ENCODE results near the gene ECT2. TPM values are rescaled to one million over a fixed set of nuclear protein-coding genes. Genes with fewer than 3 reads are reported as not detected.
A peak's percentile ranks its signal among the peaks of the same experiment; 100 is the strongest.
"Not testable (repeated sequence)": the region's sequence is repeated elsewhere in the genome, so short reads cannot be mapped to it uniquely, and the experiment has no call there.

The ECT2 gene
- total RNA-seq: 31.5 TPM

DNA sequence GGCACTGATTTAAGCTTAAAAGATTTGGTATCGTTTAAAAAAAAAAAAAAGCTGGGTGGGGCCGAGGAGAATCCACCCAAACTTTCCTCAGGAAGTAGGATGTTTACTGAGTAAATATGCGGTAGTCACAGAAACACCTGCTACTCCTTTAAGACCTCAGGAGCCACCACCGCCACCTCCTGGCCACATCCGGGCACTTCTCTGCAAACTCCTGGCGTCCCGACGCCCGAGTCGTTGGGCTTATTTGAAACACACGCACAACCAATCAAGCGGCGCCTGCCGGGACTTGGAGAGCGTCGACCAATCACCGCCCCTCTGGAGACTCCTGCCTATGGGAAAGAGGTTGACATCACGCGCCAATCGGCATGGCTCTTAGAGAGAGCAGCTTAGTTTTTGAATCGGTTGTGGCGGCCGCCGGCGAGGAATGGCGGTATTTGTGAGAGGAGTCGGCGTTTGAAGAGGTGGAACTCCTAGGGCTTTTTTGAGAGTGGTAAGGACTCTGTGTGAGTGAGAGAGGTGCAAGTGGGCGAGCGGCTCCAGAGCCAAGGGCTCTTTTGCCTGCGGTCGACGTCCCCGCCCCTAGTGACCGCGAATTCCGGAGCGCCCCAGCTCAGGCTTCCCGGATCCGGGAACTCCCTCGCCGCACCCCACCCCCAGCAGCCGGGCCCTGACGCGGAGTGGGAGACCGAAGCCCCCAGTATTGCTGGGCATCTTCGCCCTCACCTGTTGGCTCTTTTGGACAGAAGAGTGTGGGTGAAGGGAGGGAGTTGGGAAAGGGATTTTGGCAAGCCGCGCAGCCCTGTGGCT is at the start of gene ECT2:
Gene ECT2, plus strand, starts transcription at position 359 of the 807 bp plus-strand sequence. CDS start 3,805 bp downstream, outside the sequence.
- DNase-seq: peak; percentile 100

GRCh38 chr3:172700936-172701455 is 49.5 kb upstream of the ECT2 start:
- DNase-seq: no peak

- no peak for DNase-seq
Observed at GRCh38 chr3:172701751-172702150, 48.8 kb upstream of the ECT2 start.

DNA sequence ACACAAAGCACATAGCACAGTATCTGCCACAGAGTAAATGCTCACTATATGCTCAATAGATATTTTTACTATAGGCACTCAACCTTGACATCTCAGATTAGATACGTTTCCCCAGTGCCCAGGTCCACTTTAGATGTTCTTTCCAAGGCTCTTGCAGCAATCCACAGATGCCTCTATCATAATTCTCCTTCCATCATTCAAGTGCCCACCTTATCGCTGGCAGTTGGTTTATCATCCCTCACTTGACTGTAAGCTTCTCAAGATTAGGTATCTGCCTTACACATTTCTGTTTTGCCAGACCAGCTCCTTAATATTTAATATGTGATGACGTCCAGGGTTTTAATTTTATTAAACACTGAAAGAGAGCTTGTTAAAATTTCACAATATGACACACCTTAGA is 48.3 kb upstream of the ECT2 start:
- DNase-seq: no peak

DNA sequence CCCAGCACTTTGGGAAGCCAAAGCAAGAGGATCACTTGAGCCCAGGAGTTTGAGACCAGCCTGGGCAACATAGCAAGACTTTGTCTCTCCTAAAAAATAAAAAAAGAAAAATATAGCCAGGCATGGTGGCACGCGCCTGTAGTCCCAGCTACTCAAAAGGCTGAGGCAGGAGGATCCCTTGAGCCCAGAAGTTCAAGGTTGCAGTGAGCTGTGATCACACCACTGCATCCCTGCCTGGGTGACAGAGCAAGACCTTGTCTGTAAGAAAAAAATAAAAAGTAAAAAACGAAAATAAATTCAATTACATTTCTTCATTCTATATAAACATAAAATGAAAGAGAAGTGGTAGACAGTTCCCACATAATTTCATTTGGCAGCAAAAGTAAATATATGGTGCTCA is 47.8 kb upstream of the ECT2 start:
- not testable (repeated sequence) for DNase-seq

GRCh38 chr3:172704001-172704400 is 46.5 kb upstream of the ECT2 start:
- DNase-seq: no peak

DNA sequence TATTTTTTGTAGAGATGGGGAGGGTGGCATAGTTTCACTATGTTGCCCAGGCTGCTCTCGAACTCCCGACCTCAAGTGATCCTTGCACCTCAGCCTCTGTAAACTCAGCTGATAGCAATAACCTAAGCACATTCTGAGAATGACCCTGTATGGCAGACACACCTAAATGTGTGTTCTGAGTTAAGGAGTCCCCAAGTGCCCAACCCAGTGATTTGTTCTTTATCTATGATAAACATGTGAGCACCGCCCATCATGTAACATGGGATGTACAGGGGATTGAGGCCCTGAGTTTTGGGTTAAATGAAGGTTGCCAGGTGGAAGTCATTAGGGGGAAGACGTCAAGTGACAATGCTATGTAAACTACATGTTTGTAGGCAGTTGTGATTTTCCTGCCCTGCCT is 45.4 kb upstream of the ECT2 start:
- no peak for DNase-seq

DNA sequence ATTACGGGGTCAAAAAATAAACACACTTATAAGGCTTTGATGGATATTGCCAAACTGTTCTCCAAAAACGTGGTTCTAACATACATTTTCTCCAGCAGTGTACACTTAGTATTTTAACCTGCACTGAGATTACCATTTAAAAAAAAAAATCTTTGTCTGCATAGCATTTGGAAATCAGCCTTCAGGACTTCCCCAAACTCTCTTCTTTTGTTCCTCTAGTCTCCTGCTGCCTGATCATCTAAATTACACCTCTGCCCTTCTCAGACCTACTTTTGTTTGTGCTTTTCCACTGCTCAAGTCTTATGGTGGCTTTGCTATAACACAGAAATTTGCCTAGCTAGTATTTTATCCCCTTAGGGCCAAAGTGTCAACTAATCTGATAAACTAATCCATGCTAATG is 43.5 kb upstream of the ECT2 start:
- DNase-seq: no peak

DNA sequence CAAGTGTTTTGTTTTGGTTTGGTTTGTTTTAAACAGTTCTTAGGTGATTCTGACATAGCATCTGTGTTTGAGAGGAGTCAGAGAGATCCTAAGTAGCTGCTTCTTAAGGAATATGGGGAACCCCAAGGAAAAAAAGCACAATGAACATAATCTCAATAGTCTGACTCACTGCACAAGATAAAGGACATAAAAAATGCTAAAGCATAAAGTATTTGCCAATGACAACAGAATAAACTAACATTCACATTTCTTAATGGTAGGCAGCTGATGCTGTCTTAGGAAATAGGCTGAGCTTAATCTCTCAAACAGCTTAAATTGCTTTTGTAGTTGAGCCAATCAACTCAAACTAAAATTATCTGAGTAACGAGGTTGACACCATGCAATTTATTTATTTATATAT is 42.6 kb upstream of the ECT2 start:
- DNase-seq: no peak

- DNase-seq: no peak
Observed at GRCh38 chr3:172708921-172709773, 41.4 kb upstream of the ECT2 start.

- DNase-seq: peak; percentile 41
Observed at GRCh38 chr3:172709774-172710663, 40.5 kb upstream of the ECT2 start.

DNA sequence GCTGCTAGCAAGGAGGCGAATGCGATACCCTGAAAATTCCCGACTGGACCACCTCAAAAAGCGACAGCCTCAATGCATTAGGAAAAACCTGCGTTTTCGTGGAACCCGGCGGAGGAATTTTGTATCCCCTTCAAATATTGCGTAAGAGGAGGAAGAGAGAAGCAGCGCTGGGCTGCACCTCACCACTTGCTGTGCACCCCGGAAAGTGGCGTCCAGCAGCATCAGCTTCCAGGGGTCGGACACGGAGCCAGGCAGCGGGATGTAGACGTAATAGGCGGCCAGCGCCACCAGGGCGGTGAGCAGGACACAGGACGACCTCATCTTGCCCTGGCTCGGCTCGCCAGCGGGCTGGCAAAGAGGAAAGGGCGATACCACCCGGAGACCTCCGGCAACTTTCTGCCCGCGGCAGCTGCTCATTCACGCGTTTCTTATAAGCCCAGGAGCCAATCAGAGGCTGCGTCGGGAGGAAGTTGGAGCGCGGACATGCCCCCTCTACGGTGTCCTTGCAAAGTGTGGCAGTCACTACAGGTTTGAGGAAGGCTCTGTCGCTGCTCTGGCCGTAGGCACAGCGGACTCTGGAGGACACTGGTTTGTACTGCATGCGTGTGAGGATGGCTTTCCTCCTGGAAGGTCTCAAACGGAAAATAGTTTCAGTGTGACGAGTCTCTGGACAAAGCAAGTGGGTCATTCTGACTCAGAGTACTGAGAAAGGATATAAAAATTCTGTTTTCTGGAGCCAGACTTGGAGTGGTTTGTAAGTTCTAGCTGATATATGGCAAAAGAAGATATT is 39.7 kb upstream of the ECT2 start, which contains the start of gene NCEH1:
Gene NCEH1, minus strand, starts transcription at position 404 of the 790 bp plus-strand sequence. Its CDS starts 83 bp downstream, at position 321.
- DNase-seq: peak; percentile 93

- no peak for DNase-seq
Observed at GRCh38 chr3:172711454-172711795, 39.1 kb upstream of the ECT2 start.

DNA sequence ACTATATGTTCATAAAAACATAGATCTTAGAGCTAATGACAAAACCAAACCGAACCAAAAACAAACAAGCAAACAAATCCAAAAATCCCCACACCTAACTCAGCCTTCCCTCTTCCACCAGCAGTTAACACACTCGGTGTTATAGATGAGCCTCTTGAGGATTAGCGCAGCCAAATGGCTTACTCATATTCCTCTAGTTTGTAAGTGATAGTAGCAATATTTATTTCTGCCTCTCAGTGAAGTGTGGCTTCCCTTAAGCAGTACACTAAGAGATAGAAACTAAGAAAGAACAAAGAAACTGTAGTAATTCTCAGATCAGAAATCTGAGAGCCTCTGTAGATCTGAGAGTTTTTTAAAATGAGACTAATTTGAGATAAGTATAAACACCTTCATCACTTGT is 37.2 kb upstream of the ECT2 start:
- no peak for DNase-seq

GRCh38 chr3:172716476-172716875 is 34.0 kb upstream of the ECT2 start:
- peak; percentile 7 for DNase-seq

DNA sequence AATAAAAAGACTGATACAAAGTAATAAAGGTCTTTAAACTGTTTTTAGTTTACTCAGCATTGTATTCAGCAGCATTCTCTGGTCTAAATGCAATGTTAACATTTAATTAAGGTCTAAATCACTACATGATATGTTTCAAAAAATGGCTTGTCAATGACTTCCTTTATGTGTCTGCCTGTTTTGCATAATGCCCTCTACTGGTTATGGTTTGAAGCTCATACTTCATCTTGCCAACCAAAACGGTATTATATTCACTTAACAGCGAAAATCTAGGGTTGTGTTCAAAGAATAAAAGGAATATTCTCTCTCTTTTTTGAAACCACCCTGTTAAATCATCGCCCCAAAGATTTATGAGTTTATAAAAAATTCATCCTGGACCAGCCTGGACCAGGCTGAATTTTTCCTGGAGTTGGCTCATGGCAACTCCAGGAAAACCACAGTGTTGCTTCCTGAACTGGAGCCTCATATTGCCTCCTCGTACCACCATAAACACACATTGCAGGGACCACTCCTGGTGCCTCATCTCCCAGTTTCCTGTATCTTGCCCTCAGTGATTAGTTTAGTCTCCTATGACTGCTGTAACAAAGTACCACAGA is 32.9 kb upstream of the ECT2 start:
- no peak for DNase-seq

DNA sequence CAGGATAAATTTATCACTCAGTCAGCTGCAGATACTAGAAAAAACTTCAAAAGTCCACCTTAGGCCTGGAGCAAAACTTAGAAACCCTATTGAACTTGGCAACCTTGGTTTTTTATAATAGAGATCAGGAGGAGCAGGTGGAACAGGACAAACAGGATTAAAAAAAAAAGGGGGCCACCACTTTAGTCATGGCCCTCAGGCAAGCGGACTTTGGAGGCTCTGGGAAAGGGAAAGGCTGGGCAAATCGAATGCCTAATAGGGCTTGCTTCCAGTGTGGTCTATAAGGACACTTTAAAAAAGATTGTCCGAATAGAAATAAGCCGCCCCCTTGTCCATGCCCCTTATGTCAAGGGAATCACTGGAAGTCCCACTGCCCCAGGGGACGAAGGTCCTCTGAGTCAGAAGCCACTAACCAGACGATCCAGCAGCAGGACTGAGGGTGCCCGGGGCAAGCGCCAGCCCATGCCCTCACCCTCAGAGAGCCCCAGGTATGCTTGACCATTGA is 27.9 kb upstream of the ECT2 start:
- DNase-seq: not testable (repeated sequence)

GRCh38 chr3:172726380-172726779 is 24.1 kb upstream of the ECT2 start:
- DNase-seq: no peak

DNA sequence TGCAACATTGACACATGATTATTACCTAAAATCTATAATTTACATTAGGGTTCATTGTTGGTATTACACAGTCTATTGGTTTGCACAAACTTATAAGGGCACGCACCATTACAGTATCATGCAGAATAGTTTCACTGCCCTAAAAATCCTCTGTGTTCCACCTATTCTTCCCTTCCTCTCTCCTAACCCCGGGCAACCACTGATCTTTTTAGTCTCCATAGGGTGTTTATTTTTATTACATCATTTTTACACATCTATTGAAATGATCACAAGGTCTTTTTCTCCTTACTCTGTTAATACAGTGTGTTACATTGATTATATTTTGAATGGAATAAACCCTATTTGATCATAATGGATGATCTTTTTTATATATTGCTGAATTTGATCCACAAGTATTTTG is 15.5 kb upstream of the ECT2 start:
- no peak for DNase-seq

DNA sequence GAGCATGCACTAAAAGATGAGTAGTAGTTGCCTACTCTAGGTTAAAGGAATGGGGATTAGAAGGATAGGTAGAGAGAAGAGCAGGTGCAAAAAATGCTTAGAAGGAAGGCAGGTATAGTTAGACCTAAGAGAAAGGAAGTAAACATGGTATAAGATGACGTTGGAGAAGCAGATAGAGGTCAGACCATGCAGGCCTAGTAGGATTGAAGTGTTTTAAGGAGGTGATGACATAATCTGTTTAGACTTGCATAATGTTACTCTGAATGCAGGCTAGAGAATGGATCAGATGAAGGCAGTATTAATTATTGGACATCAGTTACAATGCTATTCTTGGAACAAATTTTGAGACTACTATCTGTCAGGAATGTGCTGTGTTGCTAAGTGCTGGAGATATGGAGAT is 11.1 kb upstream of the ECT2 start:
- DNase-seq: no peak

GRCh38 chr3:172746475-172746874 is 4.1 kb upstream of the ECT2 start:
- DNase-seq: no peak
